Measurements from ENCODE around the gene ENOX2. TPM values are rescaled to one million over a fixed set of nuclear protein-coding genes. Genes with fewer than 3 reads are reported as not detected.
"Not testable (repeated sequence)": the region's sequence is repeated elsewhere in the genome, so short reads cannot be mapped to it uniquely, and the experiment has no call there.

Gene ENOX2
- total RNA-seq, 1 donor from 2014 or later, result 15.6 TPM

DNA sequence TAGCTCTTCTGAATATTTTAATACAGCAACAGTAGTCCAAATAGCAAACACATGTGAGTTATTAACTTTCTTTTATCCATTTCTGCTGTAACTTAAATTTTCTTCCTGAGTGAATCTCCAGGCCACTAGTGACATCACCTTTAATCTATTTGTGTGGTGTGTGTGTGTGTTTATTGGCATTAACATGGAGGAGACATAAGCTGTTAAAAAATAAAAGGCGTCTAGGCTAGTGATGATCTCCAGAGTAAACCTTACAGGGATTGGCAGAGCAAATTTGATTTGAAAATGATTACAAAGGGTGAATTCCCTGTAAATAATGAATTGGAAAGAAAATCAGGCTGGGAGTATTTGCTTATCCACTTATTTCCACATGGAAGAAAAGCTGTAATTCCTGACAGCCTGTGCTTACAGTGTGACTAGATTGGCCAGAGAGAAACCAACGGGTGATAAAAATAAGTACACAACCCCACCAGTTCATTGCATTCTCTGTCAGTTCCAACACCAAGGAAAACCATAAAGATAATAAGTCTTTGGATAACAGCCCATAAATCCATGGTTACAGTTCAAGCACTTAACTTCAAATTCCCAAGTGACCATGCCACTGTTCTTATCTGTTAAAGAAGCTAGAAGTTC is 186.1 kb downstream of the ENOX2 start:
- Mint-ChIP-seq H3K4me3 (no peak overlapping the region), H3K4me1 (ENCODE audit: low read depth) (no peaks in the 10 kb centered on the region), H3K27ac (no peak overlapping the region), H3K9me3 (no peaks in the 10 kb centered on the region), H3K27me3 (ENCODE audit: insufficient read depth) (no peaks in the 10 kb centered on the region), H3K36me3 (ENCODE audit: low read depth) (no peaks in the 10 kb centered on the region)
- intact Hi-C loops (cut with micrococcal nuclease), result no loop called here
- no peak for DNase-seq (ENCODE audit: low spot score)

DNA sequence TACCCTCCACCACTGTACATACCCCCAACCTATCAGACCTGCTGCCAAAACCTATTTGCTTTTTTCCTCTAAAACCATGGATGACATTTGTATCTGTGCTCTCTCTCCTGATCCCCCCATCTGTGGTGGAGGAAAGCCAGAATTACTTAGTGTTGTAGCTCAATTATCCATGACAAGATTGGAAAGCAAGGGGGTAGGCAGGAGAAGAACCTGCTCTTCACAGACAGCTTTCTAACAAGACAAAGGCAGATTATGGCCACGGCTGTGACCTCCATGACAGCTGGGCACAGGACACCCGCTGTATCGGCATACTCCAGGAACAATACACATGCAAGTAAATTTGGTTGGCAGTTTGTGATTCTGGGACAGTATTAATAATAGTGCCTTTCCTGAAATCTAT is 186.7 kb downstream of the ENOX2 start:
- no peak overlapping the region for H3K27ac Mint-ChIP-seq
- intact Hi-C loops (cut with micrococcal nuclease), result no loop called here
- no peaks in the 10 kb centered on the region for H3K27me3 Mint-ChIP-seq (ENCODE audit: insufficient read depth)
- no peaks in the 10 kb centered on the region for H3K36me3 Mint-ChIP-seq (ENCODE audit: low read depth)
- no peak for DNase-seq (ENCODE audit: low spot score)
- no peaks in the 10 kb centered on the region for H3K9me3 Mint-ChIP-seq
- no peaks in the 10 kb centered on the region for H3K4me1 Mint-ChIP-seq (ENCODE audit: low read depth)
- no peak overlapping the region for H3K4me3 Mint-ChIP-seq

DNA sequence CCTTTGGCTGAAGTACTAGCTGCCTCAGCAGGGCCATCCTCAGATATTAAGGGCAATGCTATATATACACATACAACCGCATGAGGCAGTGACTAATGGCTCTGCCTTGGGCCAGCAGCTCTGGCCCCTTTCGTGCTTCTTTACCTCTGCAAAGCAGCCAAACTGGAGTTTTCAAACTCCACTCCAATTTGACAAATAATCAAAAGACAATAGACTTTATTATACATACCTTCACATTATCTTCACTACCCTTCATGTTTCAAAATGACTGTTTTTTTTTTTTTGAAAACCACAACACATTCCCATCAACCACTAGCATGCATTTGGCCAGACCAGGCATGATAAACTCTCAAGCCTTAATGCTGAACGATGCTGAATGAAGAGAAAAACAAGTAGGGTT is 187.7 kb downstream of the ENOX2 start:
- Mint-ChIP-seq H3K9me3 (no peaks in the 10 kb centered on the region), H3K27me3 (ENCODE audit: insufficient read depth) (no peaks in the 10 kb centered on the region), H3K4me1 (ENCODE audit: low read depth) (no peaks in the 10 kb centered on the region), H3K36me3 (ENCODE audit: low read depth) (no peaks in the 10 kb centered on the region), H3K4me3 (no peak overlapping the region), H3K27ac (no peak overlapping the region)
- DNase-seq (ENCODE audit: low spot score), result no peak
- intact Hi-C loops (cut with micrococcal nuclease), result no loop called here

DNA sequence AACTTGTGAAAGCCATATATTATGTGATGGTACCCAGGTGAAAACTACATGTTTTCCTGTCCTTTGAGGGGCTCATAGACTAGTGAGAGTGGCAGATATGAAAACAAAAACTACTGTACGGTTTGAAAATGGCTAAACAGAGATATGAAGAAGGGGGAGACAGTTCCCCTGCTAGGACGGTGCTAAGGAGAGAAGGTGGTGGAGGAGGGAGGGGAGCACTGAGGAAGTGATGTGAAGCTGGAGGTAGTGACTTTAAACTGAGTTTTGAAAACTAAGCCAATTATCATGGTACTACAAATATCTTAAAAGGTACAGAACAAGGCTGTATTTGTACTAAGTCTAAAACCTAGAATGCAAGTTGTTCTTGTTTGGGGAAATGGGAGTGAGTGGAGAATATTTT is 188.3 kb downstream of the ENOX2 start:
- intact Hi-C loops (cut with micrococcal nuclease), result no loop called here
- Mint-ChIP-seq H3K4me1 (ENCODE audit: low read depth) (no peaks in the 10 kb centered on the region), H3K36me3 (ENCODE audit: low read depth) (no peaks in the 10 kb centered on the region), H3K9me3 (no peaks in the 10 kb centered on the region), H3K27ac (no peak overlapping the region), H3K27me3 (ENCODE audit: insufficient read depth) (no peaks in the 10 kb centered on the region), H3K4me3 (no peak overlapping the region)
- no peak for DNase-seq (ENCODE audit: low spot score)

DNA sequence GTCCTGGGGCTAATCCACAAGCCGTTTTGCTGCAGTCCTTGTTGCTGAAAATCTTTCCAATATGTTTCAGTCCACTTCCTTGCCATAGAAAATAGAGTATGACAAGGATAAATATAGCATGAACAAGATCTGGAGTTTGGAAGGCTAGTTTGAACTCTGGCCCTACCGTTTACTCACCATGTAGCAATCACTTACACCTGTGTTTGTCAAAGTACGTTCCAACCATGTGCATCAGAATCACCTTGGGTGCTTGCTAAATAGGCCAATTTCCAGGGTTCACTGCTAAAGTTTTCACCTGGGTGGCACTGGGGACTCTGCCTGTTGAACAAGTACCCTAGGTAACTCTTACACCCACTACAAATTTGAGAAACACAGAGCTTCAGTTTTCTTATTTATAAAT is 188.9 kb downstream of the ENOX2 start:
- Mint-ChIP-seq H3K27me3 (ENCODE audit: insufficient read depth) (no peaks in the 10 kb centered on the region), H3K9me3 (no peaks in the 10 kb centered on the region), H3K4me1 (ENCODE audit: low read depth) (no peaks in the 10 kb centered on the region), H3K36me3 (ENCODE audit: low read depth) (no peaks in the 10 kb centered on the region), H3K4me3 (no peak overlapping the region), H3K27ac (no peak overlapping the region)
- intact Hi-C loops (cut with micrococcal nuclease), result no loop called here
- DNase-seq (ENCODE audit: low spot score), result no peak

DNA sequence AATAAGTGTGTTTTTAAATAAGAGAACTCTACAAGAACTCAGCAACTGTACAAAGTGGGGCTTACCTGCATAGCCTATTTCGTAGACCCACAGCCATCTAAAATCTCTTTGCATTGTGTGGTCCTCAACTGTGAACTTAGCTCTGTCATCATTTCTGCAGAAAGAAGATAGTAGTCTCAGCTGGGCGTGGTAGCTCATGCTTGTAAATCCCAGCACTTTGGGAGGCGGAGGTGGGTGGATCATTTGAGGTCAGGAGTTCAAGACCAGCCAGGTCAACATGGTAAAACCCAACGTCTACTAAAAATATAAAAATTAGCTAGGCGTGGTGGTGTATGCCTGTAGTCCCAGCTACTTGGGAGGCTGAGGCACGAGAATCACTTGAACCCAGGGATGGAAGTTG is 193.8 kb downstream of the ENOX2 start:
- H3K27me3 Mint-ChIP-seq (ENCODE audit: insufficient read depth); H3K36me3 Mint-ChIP-seq (ENCODE audit: low read depth); H3K27ac Mint-ChIP-seq; intact Hi-C loops (cut with micrococcal nuclease); H3K9me3 Mint-ChIP-seq; DNase-seq (ENCODE audit: low spot score); H3K4me3 Mint-ChIP-seq; H3K4me1 Mint-ChIP-seq (ENCODE audit: low read depth): not testable (repeated sequence)

DNA sequence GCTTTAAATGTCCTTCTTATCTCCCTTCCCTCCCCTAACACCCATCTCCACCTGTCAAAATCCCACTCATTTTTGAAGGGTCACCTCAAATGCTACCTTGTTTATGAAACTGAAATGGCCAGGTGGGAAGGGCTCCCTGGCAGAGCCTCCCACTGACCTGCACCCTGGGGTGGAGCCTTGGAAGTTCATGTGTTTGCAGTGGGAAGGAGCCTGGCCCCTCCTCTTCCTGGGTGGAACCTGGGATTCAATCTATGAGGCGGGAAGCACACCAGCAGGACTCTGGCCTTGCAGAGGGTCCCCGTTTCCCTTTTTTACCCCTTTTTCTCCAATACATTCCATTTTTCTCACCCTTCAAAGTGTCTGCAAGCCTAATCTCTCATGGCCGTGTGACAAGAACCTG is 197.4 kb downstream of the ENOX2 start:
- H3K4me3 Mint-ChIP-seq, result no peak overlapping the region
- H3K36me3 Mint-ChIP-seq (ENCODE audit: low read depth), result peaks cover 1% of the 10 kb centered on the region
- intact Hi-C loops (cut with micrococcal nuclease), result no loop called here
- no peak for DNase-seq (ENCODE audit: low spot score)
- H3K4me1 Mint-ChIP-seq (ENCODE audit: low read depth), result no peaks in the 10 kb centered on the region
- H3K27ac Mint-ChIP-seq, result no peak overlapping the region
- H3K9me3 Mint-ChIP-seq, result no peaks in the 10 kb centered on the region
- no peaks in the 10 kb centered on the region for H3K27me3 Mint-ChIP-seq (ENCODE audit: insufficient read depth)

DNA sequence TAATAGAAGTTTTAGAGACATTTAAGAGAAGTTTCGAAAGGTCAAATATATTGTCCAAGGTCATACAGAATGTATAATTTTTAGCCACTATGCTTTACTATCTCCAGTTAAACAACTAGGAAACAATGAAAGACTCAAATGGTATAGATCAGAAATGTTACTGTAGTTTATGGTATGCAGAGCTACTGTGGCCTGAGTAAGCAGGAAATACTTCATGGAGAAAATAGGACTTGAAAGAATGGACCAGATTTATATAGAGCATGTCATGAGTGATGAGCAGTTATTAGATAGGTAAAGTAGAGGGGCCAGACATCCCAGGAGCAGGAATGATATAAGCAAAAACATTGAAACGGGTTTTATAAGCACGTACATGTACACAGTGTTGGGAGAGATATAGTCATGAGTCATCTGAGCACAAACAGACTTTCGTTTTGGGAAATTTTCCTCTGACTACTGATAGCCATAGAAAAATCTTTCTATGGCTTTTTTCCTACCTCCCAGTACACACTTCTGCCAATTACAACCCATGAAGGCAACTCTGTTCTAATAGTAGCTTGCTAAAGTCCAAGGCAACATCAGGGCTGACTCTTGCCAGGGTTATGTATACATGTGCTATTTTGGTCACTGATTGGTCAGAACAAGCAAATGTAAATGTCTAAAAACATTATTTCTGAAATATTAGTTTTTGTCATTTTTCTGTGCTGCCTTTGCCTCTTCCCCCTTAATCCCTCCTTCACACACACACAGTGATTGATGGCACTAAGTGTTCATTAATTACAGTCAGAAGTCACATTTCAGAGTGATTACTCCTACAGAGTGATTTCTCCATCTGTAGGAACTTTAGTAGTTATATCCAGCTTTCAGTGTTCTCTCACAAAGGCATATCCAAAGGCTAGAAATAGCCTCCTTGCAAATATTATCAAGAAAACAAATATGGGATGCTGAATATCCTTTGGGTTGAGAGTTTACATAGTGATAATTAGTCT is 198.7 kb downstream of the ENOX2 start:
- DNase-seq (ENCODE audit: low spot score), result no peak
- Mint-ChIP-seq H3K4me1 (ENCODE audit: low read depth) (no peaks in the 10 kb centered on the region), H3K9me3 (no peaks in the 10 kb centered on the region), H3K27me3 (ENCODE audit: insufficient read depth) (no peaks in the 10 kb centered on the region), H3K36me3 (ENCODE audit: low read depth) (peaks cover 1% of the 10 kb centered on the region), H3K4me3 (no peak overlapping the region), H3K27ac (no peak overlapping the region)
- intact Hi-C loops (cut with micrococcal nuclease), result no loop called here

DNA sequence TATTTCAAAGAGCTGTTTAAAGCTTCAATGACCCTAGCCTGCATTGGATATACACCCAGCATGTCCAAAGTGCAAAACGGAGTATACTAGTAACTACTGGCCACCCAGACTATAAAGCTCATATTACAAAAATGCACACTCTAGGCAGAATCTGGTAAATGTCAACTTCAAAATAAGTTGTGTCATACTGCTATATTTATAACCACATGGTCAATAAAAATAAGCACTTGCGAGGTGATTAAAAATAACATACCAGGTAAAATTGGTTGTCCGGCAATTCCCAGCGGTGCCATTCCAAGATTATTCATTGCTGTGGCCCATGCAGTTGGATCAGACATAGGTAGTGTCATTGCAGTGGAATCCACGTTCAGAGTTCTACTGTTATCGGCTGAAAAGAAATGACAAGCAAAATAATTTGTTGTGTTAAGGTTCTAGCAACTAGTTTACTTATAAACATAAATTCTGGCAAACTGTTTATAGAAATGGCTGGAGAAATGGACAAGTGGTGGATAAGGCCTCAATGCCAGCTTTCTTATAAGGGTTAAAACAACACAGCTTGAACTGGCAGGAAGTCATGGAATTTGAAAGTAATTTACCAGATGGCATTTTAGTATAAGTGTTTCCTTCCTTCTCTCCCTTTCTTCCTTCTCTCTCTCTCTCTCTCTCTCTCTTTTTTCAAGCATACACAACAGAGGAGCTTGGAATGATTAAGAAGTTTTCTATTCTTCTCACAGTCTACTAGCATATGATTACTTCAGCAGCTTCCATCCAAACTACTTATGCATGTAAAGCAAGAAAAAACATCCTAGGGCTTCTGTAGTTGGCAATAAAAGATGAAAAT is 199.9 kb downstream of the ENOX2 start:
- DNase-seq (ENCODE audit: low spot score), result no peak
- Mint-ChIP-seq H3K27ac (no peak overlapping the region), H3K27me3 (ENCODE audit: insufficient read depth) (no peaks in the 10 kb centered on the region), H3K4me3 (no peak overlapping the region), H3K9me3 (no peaks in the 10 kb centered on the region), H3K4me1 (ENCODE audit: low read depth) (no peaks in the 10 kb centered on the region), H3K36me3 (ENCODE audit: low read depth) (peaks cover 1% of the 10 kb centered on the region)
- intact Hi-C loops (cut with micrococcal nuclease), result no loop called here

DNA sequence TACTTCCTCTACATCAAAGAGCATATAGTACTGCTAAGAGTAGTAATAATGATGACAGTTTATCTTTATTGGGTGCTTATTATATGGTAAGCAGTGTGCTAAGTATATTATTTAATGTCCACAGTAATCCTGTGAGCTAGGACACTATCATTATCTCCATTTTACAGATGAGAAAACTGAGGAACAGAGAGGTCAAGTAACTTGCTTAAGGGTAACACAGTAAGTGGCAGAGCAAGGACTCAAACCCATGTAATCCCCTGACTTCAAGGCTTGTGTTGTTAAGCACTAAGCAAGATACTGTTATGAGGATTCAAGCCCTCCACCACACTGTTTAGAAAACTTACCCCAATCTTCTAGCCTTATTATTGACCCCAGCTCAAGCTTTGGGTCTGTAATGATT is 202.4 kb downstream of the ENOX2 start:
- Mint-ChIP-seq H3K36me3 (ENCODE audit: low read depth) (peaks cover 3% of the 10 kb centered on the region), H3K4me3 (no peak overlapping the region), H3K27me3 (ENCODE audit: insufficient read depth) (no peaks in the 10 kb centered on the region), H3K9me3 (no peaks in the 10 kb centered on the region), H3K27ac (no peak overlapping the region), H3K4me1 (ENCODE audit: low read depth) (no peaks in the 10 kb centered on the region)
- intact Hi-C loops (cut with micrococcal nuclease), result no loop called here
- no peak for DNase-seq (ENCODE audit: low spot score)

DNA sequence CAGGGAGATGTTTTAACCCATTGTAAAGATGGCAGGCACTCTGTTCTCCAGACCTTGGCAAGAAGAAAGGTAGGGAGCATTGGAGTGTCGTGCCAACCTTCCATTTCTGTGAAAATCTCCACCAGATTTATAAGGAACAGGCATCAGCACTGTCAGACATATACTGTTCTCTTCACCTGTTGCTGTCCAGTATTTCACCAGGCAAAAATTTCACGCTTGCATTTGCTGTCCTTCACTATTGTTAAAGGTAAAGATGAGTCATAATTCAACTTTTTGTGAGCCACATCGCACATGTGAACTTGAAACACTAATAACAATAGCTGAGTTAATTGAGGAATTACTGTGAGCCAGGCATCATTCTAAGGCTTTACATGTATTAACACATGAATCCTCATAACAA is 203.4 kb downstream of the ENOX2 start:
- Mint-ChIP-seq H3K36me3 (ENCODE audit: low read depth) (peaks cover 3% of the 10 kb centered on the region), H3K9me3 (no peaks in the 10 kb centered on the region), H3K27ac (no peak overlapping the region), H3K4me1 (ENCODE audit: low read depth) (no peaks in the 10 kb centered on the region), H3K27me3 (ENCODE audit: insufficient read depth) (no peaks in the 10 kb centered on the region), H3K4me3 (no peak overlapping the region)
- intact Hi-C loops (cut with micrococcal nuclease), result no loop called here
- DNase-seq (ENCODE audit: low spot score), result no peak

DNA sequence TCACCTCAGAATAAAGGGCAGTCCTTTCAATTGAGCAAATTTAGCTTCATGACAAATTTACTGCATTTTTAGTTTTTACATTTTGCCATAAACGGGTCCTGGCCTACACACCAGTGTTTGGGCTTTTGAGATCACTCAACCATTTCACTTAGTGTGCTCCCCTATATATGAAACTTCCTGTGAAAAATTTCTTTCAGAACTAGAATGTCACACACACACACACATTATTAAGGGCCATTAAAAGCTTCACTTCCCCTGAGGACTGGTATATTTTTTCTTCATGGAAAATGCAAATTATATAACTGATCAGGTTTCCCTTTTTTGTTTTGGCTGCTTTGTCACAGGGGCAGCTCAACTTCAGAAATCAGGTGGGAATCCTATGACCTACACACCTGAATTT is 206.5 kb downstream of the ENOX2 start:
- intact Hi-C loops (cut with micrococcal nuclease), result no loop called here
- Mint-ChIP-seq H3K4me3 (no peak overlapping the region), H3K27ac (no peak overlapping the region), H3K36me3 (ENCODE audit: low read depth) (peaks cover 1% of the 10 kb centered on the region), H3K4me1 (ENCODE audit: low read depth) (no peaks in the 10 kb centered on the region), H3K9me3 (no peaks in the 10 kb centered on the region), H3K27me3 (ENCODE audit: insufficient read depth) (no peaks in the 10 kb centered on the region)
- no peak for DNase-seq (ENCODE audit: low spot score)

DNA sequence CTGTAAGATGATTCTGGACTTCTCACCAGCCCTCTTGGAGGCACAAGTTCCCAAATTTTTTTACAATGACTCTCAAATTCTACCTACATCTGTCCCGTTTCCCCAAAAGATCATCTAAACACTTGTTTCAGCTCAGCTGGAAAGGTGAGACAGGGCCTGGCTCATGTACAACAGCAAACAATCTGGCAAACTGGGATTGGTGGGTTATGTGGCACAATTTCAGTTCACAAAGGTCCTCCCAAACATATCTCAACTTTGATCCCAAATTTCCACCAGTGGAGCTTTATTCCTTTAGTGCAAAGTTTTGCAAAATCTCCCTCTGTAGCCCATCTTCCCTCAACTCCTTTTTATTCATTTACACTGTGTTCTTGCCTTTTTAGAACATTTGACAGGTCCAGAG is 207.1 kb downstream of the ENOX2 start:
- intact Hi-C loops (cut with micrococcal nuclease), result no loop called here
- DNase-seq (ENCODE audit: low spot score), result no peak
- H3K9me3 Mint-ChIP-seq, result no peaks in the 10 kb centered on the region
- no peak overlapping the region for H3K27ac Mint-ChIP-seq
- H3K27me3 Mint-ChIP-seq (ENCODE audit: insufficient read depth), result no peaks in the 10 kb centered on the region
- H3K4me3 Mint-ChIP-seq, result no peak overlapping the region
- no peaks in the 10 kb centered on the region for H3K4me1 Mint-ChIP-seq (ENCODE audit: low read depth)
- peaks cover 1% of the 10 kb centered on the region for H3K36me3 Mint-ChIP-seq (ENCODE audit: low read depth)

Data from activated T-helper 1 cell treated with anti-CD3 and anti-CD28 coated beads, Interleukin-12 subunit alpha, Interleukin-12 subunit beta, Interleukin-2, Interleukin-4 antibody, amounts not matched to agents 30 ng/mL and 10 ng/mL and 1 ng/mL, durations not matched to agents 14 hours and 24 hours and 36 hours (primary cell).